Measurements from ENCODE around the gene ABLIM3. TPM values are rescaled to one million over a fixed set of nuclear protein-coding genes. Genes with fewer than 3 reads are reported as not detected.

ABLIM3 gene
- total and polyA plus RNA-seq, 2 of the 13 experiments (the other 11 are each of a cell fraction or from before 2014, with no cell fraction given) = 0.53 to 6.3 TPM

DNA sequence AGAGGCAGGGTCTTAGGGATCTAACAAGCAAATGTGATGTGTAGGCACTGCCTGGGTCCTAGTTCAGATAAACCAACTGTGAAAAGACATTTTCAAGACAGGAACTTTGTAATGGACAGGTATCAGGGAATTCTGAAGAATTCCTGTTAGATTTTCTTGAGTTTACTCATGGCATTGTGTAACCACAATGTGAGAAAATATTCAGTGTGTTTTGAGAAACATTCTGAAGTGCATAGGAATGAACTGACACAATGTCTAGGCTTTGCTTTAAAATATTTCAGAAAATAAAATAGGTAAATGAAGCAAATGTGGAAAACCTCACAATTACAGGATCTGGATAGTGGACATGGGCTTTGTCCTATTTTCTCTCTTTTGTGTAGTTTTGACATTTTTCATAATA lies 115.2 kb downstream of the ABLIM3 start:
- no peaks in the 10 kb centered on the region for H3K9me3 ChIP-seq (ENCODE audit: low read length)
- no peak overlapping the region for H3K27ac ChIP-seq (ENCODE audit: extremely low read length, insufficient read depth, low read length)
- H3K79me2 ChIP-seq (ENCODE audit: insufficient read depth, low read length) = no peaks in the 10 kb centered on the region
- no peaks in the 10 kb centered on the region for H4K20me1 ChIP-seq (ENCODE audit: insufficient read depth, low read length)
- no peak overlapping the region for H3K9ac ChIP-seq (ENCODE audit: insufficient read depth, low read depth, low read length)
- FAIRE-seq = no peak
- no TSS peak for BruUV-seq (replicated peaks)
- TF ChIP-seq MXD4 (CRISPR knock-in tag; IDR thresholded peaks at IDR 0.05) = no peak
- TF ChIP-seq ZNF335 (CRISPR knock-in tag; IDR thresholded peaks at IDR 0.05) = no peak
- no peak for TF ChIP-seq U2AF2 (IDR thresholded peaks at IDR 0.05; ENCODE audit: low read depth, low read length)
- TF ChIP-seq ZNF136 (CRISPR knock-in tag; IDR thresholded peaks at IDR 0.05; ENCODE audit: low read depth) = no peak
- TF ChIP-seq, protein P1, sequence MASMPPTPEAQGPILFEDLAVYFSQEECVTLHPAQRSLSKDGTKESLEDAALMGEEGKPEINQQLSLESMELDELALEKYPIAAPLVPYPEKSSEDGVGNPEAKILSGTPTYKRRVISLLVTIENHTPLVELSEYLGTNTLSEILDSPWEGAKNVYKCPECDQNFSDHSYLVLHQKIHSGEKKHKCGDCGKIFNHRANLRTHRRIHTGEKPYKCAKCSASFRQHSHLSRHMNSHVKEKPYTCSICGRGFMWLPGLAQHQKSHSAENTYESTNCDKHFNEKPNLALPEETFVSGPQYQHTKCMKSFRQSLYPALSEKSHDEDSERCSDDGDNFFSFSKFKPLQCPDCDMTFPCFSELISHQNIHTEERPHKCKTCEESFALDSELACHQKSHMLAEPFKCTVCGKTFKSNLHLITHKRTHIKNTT (CRISPR knock-in tag; IDR thresholded peaks at IDR 0.05) = no peak
- TF ChIP-seq, protein P2, sequence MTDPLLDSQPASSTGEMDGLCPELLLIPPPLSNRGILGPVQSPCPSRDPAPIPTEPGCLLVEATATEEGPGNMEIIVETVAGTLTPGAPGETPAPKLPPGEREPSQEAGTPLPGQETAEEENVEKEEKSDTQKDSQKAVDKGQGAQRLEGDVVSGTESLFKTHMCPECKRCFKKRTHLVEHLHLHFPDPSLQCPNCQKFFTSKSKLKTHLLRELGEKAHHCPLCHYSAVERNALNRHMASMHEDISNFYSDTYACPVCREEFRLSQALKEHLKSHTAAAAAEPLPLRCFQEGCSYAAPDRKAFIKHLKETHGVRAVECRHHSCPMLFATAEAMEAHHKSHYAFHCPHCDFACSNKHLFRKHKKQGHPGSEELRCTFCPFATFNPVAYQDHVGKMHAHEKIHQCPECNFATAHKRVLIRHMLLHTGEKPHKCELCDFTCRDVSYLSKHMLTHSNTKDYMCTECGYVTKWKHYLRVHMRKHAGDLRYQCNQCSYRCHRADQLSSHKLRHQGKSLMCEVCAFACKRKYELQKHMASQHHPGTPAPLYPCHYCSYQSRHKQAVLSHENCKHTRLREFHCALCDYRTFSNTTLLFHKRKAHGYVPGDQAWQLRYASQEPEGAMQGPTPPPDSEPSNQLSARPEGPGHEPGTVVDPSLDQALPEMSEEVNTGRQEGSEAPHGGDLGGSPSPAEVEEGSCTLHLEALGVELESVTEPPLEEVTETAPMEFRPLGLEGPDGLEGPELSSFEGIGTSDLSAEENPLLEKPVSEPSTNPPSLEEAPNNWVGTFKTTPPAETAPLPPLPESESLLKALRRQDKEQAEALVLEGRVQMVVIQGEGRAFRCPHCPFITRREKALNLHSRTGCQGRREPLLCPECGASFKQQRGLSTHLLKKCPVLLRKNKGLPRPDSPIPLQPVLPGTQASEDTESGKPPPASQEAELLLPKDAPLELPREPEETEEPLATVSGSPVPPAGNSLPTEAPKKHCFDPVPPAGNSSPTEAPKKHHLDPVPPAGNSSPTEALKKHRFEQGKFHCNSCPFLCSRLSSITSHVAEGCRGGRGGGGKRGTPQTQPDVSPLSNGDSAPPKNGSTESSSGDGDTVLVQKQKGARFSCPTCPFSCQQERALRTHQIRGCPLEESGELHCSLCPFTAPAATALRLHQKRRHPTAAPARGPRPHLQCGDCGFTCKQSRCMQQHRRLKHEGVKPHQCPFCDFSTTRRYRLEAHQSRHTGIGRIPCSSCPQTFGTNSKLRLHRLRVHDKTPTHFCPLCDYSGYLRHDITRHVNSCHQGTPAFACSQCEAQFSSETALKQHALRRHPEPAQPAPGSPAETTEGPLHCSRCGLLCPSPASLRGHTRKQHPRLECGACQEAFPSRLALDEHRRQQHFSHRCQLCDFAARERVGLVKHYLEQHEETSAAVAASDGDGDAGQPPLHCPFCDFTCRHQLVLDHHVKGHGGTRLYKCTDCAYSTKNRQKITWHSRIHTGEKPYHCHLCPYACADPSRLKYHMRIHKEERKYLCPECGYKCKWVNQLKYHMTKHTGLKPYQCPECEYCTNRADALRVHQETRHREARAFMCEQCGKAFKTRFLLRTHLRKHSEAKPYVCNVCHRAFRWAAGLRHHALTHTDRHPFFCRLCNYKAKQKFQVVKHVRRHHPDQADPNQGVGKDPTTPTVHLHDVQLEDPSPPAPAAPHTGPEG (CRISPR knock-in tag; IDR thresholded peaks at IDR 0.05) = no peak
- TF ChIP-seq ZNF83 (CRISPR knock-in tag; IDR thresholded peaks at IDR 0.05; ENCODE audit: borderline replicate concordance) = no peak
- TF ChIP-seq REXO4 (CRISPR knock-in tag; IDR thresholded peaks at IDR 0.05; ENCODE audit: borderline replicate concordance) = no peak
- no peak for TF ChIP-seq HNRNPL (IDR thresholded peaks at IDR 0.05; ENCODE audit: low read depth, low read length)
- TF ChIP-seq PAF1 (CRISPR knock-in tag; IDR thresholded peaks at IDR 0.05) = no peak
- TF ChIP-seq ELF3 (CRISPR knock-in tag; IDR thresholded peaks at IDR 0.05) = no peak
- TF ChIP-seq U2AF1 (optimal IDR thresholded peaks at IDR 0.05; ENCODE audit: low read depth, low read length) = no peak
- TF ChIP-seq FOXO1 (CRISPR knock-in tag; IDR thresholded peaks at IDR 0.05) = no peak
- TF ChIP-seq, protein P3, sequence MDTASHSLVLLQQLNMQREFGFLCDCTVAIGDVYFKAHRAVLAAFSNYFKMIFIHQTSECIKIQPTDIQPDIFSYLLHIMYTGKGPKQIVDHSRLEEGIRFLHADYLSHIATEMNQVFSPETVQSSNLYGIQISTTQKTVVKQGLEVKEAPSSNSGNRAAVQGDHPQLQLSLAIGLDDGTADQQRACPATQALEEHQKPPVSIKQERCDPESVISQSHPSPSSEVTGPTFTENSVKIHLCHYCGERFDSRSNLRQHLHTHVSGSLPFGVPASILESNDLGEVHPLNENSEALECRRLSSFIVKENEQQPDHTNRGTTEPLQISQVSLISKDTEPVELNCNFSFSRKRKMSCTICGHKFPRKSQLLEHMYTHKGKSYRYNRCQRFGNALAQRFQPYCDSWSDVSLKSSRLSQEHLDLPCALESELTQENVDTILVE (CRISPR knock-in tag; IDR thresholded peaks at IDR 0.05) = no peak
- no peak for TF ChIP-seq IRX3 (CRISPR knock-in tag; IDR thresholded peaks at IDR 0.05; ENCODE audit: borderline replicate concordance, low read depth)
- TF ChIP-seq HOXA3 (CRISPR knock-in tag; IDR thresholded peaks at IDR 0.05) = no peak
- H3K36me3 ChIP-seq (replicated peaks in 1 of 2; ENCODE audit: control insufficient read depth in 1 of 2, insufficient read depth in 2 of 2, low read length in 2 of 2) = no peaks in the 10 kb centered on the region
- ChIA-PET CTCF (ENCODE audit: low intra/inter-chr PET ratio, low total read pairs) (no interaction called here), POLR2A (no interaction called here)
- H2AFZ ChIP-seq (ENCODE audit: low read length) = no peak overlapping the region
- no peak overlapping the region for H3K4me3 ChIP-seq (replicated peaks in 1 of 3; ENCODE audit: insufficient read depth in 1 of 3, low read depth in 2 of 3, low read length in 3 of 3)
- H3K4me2 ChIP-seq (ENCODE audit: low read depth, low read length) = no peak overlapping the region
- ATAC-seq = no peak
- no peaks in the 10 kb centered on the region for H3K4me1 ChIP-seq (ENCODE audit: insufficient read depth, low read length)
- in situ Hi-C loops (cut with HindIII; ENCODE audit: extremely low pct_ligation_motif_present, low pct_unique_long_range_greater_than_20kb) (no loop called here), intact Hi-C loops (cut with micrococcal nuclease; ENCODE audit: unreplicated experiment) (no loop called here)
- DNase-seq (ENCODE audit: low spot score) = no peak
- H3K27me3 ChIP-seq (ENCODE audit: control insufficient read depth in 1 of 2, insufficient read depth in 2 of 2, low read length in 2 of 2) = no peaks in the 10 kb centered on the region
